ENCODE data around the gene CDHR4.

The CDHR4 gene

DNA sequence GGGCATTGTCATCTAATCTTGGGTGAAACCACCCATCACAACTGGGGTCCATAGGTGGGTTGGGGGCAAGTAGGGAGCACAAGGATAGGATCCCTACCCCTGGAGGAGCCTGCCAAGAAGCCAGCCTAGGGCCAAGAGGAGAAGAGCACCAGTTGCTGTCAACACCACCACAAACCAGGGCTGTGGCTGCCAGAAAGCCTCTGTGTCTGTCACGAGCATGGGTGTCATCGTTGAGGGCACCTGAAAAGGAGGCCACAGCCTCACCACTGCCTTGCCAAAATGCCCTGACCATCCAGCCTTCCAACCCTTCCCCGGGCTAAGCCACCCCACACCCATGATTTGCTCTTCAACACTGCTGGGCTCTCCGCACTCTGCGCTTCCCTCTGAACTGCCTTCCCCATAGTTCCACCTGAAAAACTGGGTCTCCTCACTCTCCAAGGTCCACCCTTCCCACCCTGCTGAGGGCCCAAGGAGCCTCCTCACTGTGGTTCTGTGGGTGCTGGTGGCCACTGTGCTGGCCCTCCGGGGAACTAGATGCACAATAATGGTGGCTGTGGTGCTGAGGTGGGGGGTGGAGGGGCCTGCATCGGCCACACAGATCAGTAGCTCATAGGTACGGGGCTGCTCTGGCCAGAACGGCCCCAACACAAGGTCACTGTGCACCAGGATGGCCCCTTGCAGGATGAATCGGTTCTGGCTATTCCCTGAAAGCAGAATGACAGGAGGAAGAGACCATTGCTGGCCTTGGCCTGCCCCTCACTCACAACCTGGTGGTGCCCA is 7.1 kb downstream of the CDHR4 start:
- no peak overlapping the region for H3K4me3 ChIP-seq (ENCODE audit: low read length)
- DNase-seq (ENCODE audit: low read depth) = no peak
- TF ChIP-seq, protein P1, sequence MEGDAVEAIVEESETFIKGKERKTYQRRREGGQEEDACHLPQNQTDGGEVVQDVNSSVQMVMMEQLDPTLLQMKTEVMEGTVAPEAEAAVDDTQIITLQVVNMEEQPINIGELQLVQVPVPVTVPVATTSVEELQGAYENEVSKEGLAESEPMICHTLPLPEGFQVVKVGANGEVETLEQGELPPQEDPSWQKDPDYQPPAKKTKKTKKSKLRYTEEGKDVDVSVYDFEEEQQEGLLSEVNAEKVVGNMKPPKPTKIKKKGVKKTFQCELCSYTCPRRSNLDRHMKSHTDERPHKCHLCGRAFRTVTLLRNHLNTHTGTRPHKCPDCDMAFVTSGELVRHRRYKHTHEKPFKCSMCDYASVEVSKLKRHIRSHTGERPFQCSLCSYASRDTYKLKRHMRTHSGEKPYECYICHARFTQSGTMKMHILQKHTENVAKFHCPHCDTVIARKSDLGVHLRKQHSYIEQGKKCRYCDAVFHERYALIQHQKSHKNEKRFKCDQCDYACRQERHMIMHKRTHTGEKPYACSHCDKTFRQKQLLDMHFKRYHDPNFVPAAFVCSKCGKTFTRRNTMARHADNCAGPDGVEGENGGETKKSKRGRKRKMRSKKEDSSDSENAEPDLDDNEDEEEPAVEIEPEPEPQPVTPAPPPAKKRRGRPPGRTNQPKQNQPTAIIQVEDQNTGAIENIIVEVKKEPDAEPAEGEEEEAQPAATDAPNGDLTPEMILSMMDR (conservative IDR thresholded peaks at IDR 0.05; ENCODE audit: low read length) = no peak

DNA sequence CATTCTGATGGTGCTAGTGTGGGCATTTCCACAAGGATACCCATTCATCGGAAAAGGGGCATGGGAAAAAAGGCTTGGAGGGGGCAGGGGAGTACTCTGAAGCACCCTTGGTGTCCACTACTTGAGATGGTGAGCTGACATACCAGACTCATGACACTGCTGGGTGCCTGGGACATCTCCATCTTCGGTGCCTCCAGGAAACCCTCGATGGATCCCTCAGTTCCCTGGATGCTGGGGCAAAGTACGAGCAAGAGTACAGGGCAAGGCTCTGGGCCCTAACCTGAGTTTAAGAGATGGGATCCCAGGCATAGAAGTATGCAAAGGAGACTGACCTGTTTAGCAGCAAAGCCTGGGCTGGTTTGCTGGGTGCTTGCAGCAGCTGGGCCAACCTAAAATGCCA is 8.1 kb downstream of the CDHR4 start:
- TF ChIP-seq, protein P1 (conservative IDR thresholded peaks at IDR 0.05; ENCODE audit: low read length) = no peak
- DNase-seq (ENCODE audit: low read depth) = no peak
- no peak overlapping the region for H3K4me3 ChIP-seq (ENCODE audit: low read length)

DNA sequence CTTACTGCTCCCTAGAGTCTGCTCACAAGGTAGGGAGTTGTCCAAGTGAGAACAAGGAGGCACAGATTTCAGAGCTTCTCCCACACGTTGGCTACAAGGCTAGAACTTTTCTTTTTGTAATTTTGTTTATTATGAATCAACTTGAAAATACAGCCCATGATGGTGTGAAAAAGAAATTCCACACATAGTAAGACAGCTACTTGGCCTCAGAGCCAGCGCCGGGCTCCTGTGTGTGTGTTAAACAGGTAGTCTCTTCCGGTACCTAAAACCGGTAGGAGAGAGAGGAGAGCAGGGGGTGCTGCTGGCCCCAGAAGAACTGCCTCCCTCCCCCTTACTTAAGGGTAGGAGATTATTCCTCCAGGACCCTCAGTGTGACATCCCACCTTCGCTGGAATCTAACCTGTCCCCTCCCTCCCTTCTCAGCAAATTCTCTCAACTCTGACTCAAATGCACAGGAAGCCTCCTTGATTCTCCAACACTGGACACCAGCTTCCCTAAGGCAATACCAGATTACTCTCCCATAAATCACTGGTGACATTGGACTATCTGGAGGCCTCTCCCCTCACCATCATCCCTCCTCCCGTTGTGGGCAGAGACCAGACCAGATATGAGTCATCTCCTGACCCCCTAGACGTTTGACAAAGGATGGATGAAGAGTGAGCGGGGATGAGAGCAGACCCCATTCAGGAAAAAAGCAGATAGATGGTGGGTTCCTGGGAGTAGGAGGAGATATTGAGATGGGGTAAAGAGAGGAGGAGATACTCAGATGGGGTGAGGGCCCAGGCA is 8.9 kb downstream of the CDHR4 start:
- TF ChIP-seq, protein P1 (conservative IDR thresholded peaks at IDR 0.05; ENCODE audit: low read length) = no peak
- DNase-seq (ENCODE audit: low read depth) = no peak
- no peak overlapping the region for H3K4me3 ChIP-seq (ENCODE audit: low read length)

DNA sequence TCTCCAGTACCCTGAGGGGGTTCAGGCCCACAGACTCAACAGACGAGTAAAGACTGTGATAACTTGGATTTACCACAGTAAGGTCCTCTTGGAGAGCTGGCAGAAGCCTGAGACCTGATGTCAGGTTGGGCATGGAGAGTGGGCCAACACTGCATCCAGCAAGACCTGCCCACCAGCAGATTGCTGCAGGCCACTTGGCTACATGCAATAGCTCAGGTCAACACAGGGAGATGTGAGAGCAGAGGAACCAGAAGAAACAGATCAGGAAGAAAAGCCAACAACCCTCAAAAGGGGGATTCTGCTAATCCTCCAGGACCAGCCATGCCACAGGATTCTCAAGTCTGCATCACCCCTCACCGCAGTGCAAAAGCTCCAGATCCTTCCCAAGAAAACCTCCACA is 11.6 kb downstream of the CDHR4 start:
- no peak for DNase-seq (ENCODE audit: low read depth)
- no peak overlapping the region for H3K4me3 ChIP-seq (ENCODE audit: low read length)
- TF ChIP-seq, protein P1 (conservative IDR thresholded peaks at IDR 0.05; ENCODE audit: low read length) = no peak

DNA sequence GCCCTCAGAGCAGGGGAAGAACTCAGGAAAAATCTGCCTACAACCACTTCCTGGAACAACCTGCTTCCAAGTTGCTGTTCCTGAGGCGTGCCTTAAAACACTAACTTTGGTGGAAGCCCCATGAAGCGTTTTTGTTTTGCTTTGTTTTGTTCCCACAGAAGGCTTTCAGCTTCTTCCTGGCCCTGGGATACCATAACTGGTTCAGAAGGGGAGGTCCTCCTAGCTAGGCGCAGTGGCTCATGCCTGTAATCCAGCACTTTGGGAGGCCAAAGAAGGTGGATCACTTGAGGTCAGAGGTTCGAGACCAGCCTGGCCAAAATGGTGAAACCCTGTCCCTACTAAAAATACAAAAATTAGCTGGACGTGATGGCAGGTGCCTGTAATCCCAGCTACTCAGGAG is 12.1 kb downstream of the CDHR4 start:
- no peak for DNase-seq (ENCODE audit: low read depth)
- TF ChIP-seq, protein P1 (conservative IDR thresholded peaks at IDR 0.05; ENCODE audit: low read length) = no peak
- H3K4me3 ChIP-seq (ENCODE audit: low read length) = no peak overlapping the region

DNA sequence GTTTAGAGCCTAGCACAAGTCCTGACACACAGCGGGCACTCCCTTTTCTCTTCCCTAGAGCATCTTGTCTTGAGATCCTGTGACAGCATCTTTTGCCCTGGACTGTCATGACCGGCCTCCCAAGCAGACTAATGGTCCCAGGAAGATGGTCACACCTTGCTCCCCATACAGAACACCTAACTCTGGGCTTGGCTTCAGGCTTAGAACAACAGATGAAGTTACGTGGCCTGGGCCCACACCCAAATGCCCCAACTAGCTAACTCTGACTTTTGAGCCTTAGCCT is 12.6 kb downstream of the CDHR4 start:
- peak overlapping the region; percentile 62 for H3K4me3 ChIP-seq (ENCODE audit: low read length)
- TF ChIP-seq, protein P1 (conservative IDR thresholded peaks at IDR 0.05; ENCODE audit: low read length) = no peak
- DNase-seq (ENCODE audit: low read depth) = no peak

All from AG10803 (cell line).